Ovary (tissue), 1 donor: Measurements from ENCODE around the gene ATCAY.

ENCODE experiments used
- EP300 ChIP-seq: sonication (generic); formaldehyde crosslinking; IDR thresholded peaks from one replicate; pipeline ENCODE4 v1.6.1; 2017; ENCODE audit warnings: antibody characterized with exemption
- POLR2A ChIP-seq: fragments of 450-650 bp; IDR thresholded peaks from one replicate; pipeline ENCODE4 v1.6.1; 2017; ENCODE audit warnings: antibody characterized with exemption, mild to moderate bottlenecking, moderate library complexity

DNA sequence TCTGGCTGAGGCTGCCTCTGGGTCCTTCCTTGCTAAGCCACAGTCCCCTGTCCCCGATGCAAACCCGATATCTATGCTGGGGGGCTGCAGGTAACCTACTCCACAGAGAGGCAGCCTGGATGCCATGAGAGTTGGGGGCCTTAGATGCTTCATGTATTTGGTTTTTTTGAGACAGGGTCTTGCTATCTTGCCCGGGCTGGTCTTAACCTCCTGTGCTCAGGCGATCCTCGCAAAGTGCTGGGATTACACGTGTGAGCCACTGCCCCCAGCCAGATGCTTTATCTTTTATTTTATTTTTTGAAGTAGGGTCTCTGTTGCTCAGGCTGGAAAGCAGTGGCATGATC, 1.5 kb downstream of the ATCAY start:
- TF ChIP-seq POLR2A: no peak
- TF ChIP-seq EP300: no peak
